ENCODE data around the gene MAPT.
"Not testable (repeated sequence)": the region's sequence is repeated elsewhere in the genome, so short reads cannot be mapped to it uniquely, and the experiment has no call there.

MAPT gene

GRCh38 chr17:45902892-45903346, 8.6 kb downstream of the MAPT start:
- peak; percentile 97 for DNase-seq

- peak; percentile 72 for DNase-seq
Observed at GRCh38 chr17:45904866-45905265, 10.5 kb downstream of the MAPT start.

GRCh38 chr17:45905814-45906213, 11.5 kb downstream of the MAPT start:
- peak; percentile 90 for DNase-seq

- peak; percentile 95 for DNase-seq
Observed at GRCh38 chr17:45906237-45906636, 11.9 kb downstream of the MAPT start.

DNA sequence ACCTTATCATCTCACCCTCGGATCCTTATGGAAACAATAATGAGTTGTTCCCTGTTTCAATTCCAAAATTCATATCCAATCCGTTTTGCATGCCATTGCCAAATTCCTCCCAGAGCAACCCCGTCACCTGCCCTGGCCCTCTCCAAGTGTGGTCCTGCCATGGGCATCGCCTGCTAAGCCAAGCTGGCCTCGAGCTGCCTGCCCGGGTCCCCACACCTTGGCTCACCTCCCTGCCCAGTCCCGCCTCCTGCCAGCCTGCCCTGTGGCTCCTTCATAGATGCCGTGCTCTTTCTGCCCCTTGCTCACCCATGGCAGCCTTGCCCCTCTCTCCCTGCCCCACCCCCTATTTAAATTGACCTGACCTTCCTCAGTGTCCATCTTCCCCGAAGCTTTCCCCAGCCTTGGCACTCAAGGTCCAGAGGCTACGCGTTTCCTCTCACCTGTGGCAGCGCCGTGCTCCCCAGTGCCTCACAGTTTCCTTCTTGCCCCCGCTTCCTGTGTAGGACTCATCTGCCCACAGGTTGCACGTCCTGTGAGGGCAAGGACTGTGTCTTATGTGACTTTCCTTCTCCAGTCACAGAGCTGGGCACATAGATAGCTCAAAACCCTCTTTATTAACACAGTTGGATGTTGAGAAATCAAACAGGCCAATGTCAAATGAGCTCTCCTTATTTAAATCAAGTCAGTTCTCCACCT, 12.7 kb downstream of the MAPT start:
- DNase-seq, result peak; percentile 42

DNA sequence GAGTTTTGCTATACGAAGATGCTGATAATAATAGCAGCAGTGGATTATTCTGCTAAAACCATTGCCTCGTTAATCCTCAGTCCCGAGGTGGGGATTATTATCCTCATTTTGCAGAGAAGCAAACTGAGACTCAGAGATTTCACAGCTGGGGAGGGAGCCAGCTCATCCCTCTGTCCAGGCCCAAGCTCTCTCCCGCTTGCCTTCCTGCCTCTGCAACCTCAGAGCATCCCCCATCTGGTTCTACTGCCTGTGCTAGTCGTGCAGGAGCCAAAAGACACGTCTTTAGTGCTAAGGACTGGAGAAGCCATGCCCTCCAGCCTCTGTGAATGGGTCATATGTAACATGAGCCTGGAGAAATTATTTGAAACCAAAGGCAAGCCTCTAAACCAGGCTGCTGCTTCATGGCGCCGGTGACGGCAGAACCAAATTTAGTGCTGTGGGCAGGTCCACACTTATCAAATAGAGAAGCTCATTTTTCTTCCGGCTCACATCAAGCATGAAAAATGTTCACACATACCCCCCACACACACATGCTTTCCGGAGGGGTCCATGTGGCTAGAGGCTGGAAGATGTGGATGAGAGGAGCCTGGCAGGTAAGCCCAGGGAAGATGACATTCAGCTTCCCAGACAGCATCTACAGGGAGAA, 13.5 kb downstream of the MAPT start:
- peak; percentile 88 for DNase-seq

- peak; percentile 72 for DNase-seq
Observed at GRCh38 chr17:45908460-45908859, 14.1 kb downstream of the MAPT start.

- peak; percentile 35 for DNase-seq
Observed at GRCh38 chr17:45908935-45909334, 14.6 kb downstream of the MAPT start.

DNA sequence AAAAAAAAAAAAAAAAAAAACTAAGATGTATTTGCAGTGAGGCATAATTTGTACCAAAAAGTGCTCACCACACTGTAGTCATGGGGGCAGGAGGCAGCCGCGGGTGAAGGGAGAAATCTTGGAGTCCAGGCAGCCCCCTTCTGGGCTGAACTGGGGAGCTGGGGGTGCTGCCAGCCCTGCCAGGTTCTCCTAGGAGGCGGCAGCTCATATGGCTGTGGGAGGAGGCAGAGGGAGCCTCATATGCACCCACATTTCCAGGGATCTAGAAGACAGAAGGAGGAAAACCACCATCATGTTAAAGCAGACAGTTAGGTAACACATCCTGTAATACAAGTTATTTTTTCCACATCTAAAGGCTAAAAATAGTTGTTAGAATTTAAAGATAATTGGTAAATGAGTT, 16.3 kb downstream of the MAPT start:
- no peak for DNase-seq

DNA sequence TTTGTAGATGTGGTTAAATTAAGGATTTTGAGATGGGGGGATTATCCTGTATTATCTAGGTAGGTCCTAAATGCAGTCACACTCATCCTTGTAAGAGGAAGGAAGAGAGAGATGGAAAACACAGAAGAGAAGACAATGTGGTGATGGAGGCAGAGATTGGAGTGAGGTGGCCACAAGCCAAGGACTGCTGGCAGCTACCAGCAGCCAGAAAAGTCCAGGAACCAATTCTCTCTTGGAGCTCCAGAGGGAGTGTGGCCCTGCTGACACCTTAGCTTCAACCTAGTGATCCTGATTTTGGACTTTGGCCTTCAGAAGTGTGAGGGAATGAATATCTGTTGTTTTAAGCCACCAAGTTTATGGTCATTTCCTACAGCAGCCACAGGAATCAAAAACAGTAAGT, 18.0 kb downstream of the MAPT start:
- DNase-seq, result no peak

DNA sequence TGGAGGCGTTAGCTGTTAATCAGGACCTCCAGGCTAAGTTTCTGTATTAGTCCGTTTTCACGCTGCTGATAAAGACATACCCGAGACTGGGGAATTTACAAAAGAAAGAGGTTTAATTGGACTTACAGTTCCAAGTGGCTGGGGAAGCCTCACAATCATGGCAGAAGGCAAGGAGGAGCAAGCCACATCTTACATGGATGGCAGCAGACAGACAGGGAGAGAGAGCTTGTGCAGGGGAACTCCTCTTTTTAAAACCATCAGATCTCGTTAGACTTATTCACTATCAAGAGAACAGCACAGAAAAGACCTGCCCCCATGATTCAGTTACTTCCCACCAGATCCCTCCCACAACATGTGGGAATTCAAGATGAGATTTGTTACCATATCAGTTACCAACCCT, 18.7 kb downstream of the MAPT start:
- DNase-seq, result not testable (repeated sequence)

GRCh38 chr17:45914047-45914717, 19.8 kb downstream of the MAPT start:
- DNase-seq, result no peak

DNA sequence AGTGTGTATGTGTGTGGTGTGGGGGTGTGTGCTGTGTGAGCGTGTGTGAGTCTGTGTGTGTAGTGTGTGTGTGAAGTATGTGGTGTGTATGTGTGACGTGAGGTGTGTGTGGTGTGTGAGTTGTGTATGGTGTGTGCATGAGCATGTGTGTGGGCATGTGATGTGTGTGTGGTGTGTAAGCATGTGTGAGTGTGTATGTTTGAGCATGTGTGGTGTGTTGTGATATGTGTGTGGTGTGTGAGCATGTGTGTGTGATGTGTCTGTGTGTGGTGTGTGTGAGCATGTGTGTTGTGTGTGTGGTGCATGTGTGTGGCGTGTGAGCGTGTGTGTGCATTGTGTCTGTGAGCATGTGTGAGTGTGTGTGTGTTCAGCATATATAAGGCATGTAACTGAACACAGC, 20.9 kb downstream of the MAPT start:
- no peak for DNase-seq

DNA sequence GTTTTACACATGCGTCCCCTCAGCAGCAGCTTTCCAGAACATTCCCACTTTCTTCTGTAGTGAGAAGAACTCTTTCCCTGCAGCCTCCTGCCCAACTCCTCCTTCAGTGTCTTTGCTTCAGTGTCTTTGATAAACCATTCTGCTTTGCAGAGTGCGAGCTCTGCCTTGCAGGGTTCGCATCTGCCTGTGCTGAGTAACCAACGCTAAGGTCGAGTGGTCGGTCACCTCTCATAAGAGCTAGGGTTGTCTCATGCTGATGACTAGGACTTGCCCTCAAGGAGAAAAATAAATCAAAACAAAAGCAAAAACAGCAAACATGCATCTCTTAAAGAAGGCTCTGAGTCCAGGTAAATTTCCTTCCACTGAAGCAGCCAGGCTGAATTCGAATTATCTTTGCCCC, 22.7 kb downstream of the MAPT start:
- DNase-seq, result no peak

DNA sequence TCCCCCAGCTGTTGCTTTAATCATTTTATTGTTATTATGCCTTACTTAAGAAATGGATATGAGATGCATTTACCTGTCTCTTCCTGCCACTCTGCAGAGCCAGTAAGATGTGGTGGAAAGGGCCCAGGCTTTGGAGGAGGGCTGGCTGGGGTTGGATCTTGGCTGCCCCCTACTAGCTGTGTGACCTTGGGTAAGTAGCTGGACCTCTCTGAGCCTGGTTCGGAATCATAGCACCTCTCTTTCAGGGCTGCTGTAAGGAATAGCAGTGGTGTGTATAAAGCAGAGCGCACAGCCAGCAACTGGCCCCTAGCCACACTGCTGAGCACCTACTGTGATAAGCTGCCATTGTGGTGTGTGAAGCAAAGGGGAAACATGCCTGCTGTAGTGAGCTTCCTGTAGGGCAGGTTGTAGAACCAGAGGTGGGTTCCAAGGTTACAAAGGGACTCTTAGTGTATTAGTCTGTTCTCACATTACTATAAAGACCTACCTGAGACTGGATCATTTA, 23.9 kb downstream of the MAPT start:
- DNase-seq, result peak; percentile 87

DNA sequence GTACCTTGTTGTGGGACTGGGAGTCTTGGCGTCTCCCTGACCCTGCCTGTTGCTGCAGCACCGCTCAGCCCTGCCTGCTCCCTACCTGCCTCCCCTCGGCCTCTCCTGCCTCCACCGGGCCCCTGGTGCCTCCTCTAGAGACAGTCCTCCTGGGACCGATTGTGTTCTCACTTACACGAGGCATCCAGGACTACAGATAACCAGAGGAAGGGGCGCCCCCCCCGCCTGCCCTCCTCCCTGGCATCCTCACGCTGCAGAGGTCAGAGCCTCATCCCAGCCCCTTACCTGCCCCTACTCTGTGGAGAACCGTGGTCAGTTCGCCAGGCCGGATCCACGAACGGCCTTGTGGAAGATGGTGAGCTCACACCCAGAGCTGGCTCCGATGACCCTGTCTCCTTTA, 24.8 kb downstream of the MAPT start:
- no peak for DNase-seq

DNA sequence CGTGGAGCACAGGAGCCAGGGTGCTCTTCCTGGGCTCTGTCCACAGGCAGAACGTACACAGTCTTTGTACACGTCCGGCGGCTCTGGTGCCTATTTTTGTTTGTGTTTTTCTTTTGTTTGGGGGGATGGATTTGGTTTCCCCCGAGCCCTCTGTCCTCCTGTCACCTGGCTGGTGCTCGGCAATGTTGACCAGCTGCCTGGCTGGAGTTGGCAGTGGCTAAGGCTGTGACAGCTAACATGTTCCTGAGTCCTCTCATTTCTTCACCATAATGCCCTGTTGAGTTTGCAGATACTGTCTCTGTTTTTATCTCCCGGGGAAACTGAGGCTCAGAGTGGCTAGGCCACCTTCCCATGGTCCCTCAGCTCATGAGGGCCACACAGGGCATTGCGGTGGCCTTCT, 25.7 kb downstream of the MAPT start:
- no peak for DNase-seq

DNA sequence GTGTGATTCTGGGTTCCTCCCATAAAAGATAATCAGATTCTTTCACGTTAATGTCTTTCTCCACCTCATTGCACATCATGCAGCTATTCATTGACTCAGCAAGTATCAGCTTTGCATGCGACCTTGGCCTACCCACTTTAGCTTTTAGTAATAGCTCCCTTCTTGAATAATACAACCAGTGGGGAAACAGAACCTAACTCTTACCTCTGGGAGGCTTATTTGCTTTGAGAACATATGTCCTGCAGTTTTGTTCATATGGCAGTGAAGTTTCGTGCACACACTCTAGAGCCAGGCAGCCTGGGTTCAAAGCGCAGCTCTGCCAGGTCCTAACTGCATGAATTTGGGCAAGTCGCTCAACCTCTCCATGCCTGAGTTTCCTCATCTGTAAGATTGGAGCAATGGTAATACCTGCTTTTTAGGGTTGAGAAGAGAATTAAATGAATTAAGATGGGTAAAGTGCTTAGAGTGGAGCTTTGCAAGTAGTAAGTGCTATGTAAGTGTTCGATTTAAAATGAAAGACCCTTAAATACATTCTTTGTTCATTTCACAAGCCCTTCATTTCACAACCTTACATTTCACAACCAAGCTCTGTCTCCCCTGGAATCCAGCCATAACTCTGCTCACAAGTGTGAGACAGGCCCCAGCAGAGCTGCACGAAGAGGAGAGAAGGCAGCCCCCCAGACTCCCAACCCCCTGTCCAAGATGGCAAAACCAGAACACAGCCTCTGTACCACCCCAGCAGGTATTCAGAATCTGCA, 29.3 kb downstream of the MAPT start:
- peak; percentile 92 for DNase-seq

DNA sequence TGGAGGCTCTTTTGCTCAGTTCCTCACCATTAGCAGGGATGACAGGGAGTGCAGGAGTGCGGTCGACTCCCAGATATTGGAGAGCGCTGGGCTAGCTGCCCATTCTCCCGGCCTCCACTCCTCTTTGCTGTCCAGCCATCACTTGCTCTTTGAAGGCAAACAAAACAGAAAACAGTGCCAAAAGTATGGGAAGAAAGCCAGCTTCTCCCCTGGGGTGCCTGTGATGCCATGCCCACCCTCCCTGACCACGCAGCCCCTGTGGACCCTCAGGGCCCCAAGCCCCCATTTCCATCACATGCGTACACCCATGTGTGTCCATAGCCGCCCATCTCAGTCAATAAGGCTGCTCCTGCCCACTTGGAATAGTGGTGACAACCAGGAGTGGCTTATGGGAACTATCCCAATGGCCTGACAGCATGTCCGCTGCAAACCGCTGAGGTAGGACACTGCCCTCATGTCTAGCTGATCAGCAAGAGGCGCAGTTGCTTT, 30.0 kb downstream of the MAPT start:
- no peak for DNase-seq

GRCh38 chr17:45925311-45925710, 31.0 kb downstream of the MAPT start:
- DNase-seq, result no peak

- DNase-seq, result no peak
Observed at GRCh38 chr17:45927247-45927646, 32.9 kb downstream of the MAPT start.

DNA sequence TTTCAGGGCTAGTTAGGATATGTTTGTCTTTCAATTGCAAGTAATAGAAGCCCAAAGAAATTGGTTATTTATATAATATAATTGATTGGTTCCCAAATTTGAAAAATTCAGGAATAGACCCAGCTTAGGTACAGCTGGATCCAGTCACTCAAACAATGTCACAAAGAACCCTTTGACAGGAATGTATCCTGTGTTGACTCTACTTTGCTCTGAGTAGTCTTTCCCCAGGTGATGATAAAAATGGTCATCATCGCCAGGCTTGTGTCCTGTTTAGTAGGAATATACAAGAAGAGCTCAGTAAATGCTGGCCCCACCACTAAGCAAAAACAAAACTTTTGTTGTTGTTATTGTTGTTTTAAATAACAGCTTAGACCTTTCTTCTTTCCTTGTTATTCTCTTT, 35.0 kb downstream of the MAPT start:
- DNase-seq, result peak; percentile 89

- no peak for DNase-seq
Observed at GRCh38 chr17:45930420-45930951, 36.1 kb downstream of the MAPT start.

All from NCI-H69 (cell line).